ENCODE measurements around the gene NCMAP. TPM values are rescaled to one million over a fixed set of nuclear protein-coding genes. Genes with fewer than 3 reads are reported as not detected.
"Not testable (repeated sequence)": the region's sequence is repeated elsewhere in the genome, so short reads cannot be mapped to it uniquely, and the experiment has no call there.

Gene NCMAP
- not detected for total RNA-seq

GRCh38 chr1:24555591-24556413, at the start of gene NCMAP:
TSS of gene NCMAP (plus strand) at chr1:24556087. CDS start at chr1:24595431, 39,344 bp downstream.
- ChIA-PET CTCF (interaction anchor here (1.9 kb wide), 1 partner anchor 14 kb away, joined by 9 read pairs; no protein-coding TSS in a partner anchor), POLR2A (interaction anchor here (0.7 kb wide), 1 partner anchor 126 kb away, joined by 3 read pairs; no protein-coding TSS in a partner anchor)
- Mint-ChIP-seq H3K27me3 (peaks cover 36% of the 10 kb centered on the region), H3K36me3 (ENCODE audit: low read depth) (no peaks in the 10 kb centered on the region), H3K9me3 (no peaks in the 10 kb centered on the region), H3K27ac (no peak within 1 kb of the TSS), H3K4me3 (peak within 1 kb of the TSS; percentile 19), H3K4me1 (peaks cover 18% of the 10 kb centered on the region)
- peak; percentile 33 for DNase-seq

- no peak for DNase-seq
- Mint-ChIP-seq H3K4me1 (peaks cover 68% of the 10 kb centered on the region), H3K36me3 (ENCODE audit: low read depth) (peaks cover 72% of the 10 kb centered on the region), H3K9me3 (peaks cover 8% of the 10 kb centered on the region), H3K27me3 (no peaks in the 10 kb centered on the region), H3K27ac (peak overlapping the region; percentile 91), H3K4me3 (peak overlapping the region; percentile 66)
- ChIA-PET CTCF (interaction anchor here (0.6 to 1.9 kb wide), 10 partner anchors 8 to 541 kb away, joined by 3 to 5 read pairs (median 4); partner anchors contain the start of gene NIPAL3), POLR2A (no interaction called here)
These were observed 49.1 kb upstream of the NCMAP start for GRCh38 chr1:24506691-24507381.

- Mint-ChIP-seq H3K27me3 (no peaks in the 10 kb centered on the region), H3K9me3 (peaks cover 8% of the 10 kb centered on the region), H3K27ac (peak overlapping the region; percentile 91), H3K36me3 (ENCODE audit: low read depth) (peaks cover 74% of the 10 kb centered on the region), H3K4me3 (peak overlapping the region; percentile 66), H3K4me1 (peaks cover 70% of the 10 kb centered on the region)
- DNase-seq = peak; percentile 41
- ChIA-PET POLR2A (no interaction called here), CTCF (interaction anchor here (0.6 to 1.7 kb wide), 6 partner anchors 8 to 83 kb away, joined by 3 to 5 read pairs (median 3); no protein-coding TSS in a partner anchor)
These were observed 48.5 kb upstream of the NCMAP start for GRCh38 chr1:24507405-24507804.

GRCh38 chr1:24508911-24509310, 47.0 kb upstream of the NCMAP start:
- Mint-ChIP-seq H3K4me3 (no peak overlapping the region), H3K36me3 (ENCODE audit: low read depth) (peaks cover 73% of the 10 kb centered on the region)

GRCh38 chr1:24513706-24514105, 42.2 kb upstream of the NCMAP start:
- H3K27ac Mint-ChIP-seq = peak overlapping the region; percentile 16
- DNase-seq = no peak
- peaks cover 8% of the 10 kb centered on the region for H3K9me3 Mint-ChIP-seq
- ChIA-PET CTCF (interaction anchor here (0.8 kb wide), 1 partner anchor 25 kb away, joined by 3 read pairs; no protein-coding TSS in a partner anchor), POLR2A (no interaction called here)
- H3K4me3 Mint-ChIP-seq = no peak overlapping the region
- H3K36me3 Mint-ChIP-seq (ENCODE audit: low read depth) = peaks cover 68% of the 10 kb centered on the region
- no peaks in the 10 kb centered on the region for H3K27me3 Mint-ChIP-seq
- H3K4me1 Mint-ChIP-seq = peaks cover 66% of the 10 kb centered on the region

More at GRCh38 chr1:24508911-24509310, 47.0 kb upstream of the NCMAP start:
- peaks cover 8% of the 10 kb centered on the region for H3K9me3 Mint-ChIP-seq
- H3K27me3 Mint-ChIP-seq = no peaks in the 10 kb centered on the region
- no peak for DNase-seq
- ChIA-PET POLR2A (no interaction called here), CTCF (interaction anchor here (0.7 to 1.7 kb wide), 2 partner anchors 17 to 22 kb away, joined by 3 read pairs; no protein-coding TSS in a partner anchor)
- H3K4me1 Mint-ChIP-seq = peaks cover 81% of the 10 kb centered on the region
- peak overlapping the region; percentile 91 for H3K27ac Mint-ChIP-seq

- Mint-ChIP-seq H3K4me3 (no peak overlapping the region), H3K4me1 (peaks cover 58% of the 10 kb centered on the region), H3K27me3 (no peaks in the 10 kb centered on the region), H3K36me3 (ENCODE audit: low read depth) (peaks cover 63% of the 10 kb centered on the region), H3K9me3 (no peaks in the 10 kb centered on the region), H3K27ac (peak overlapping the region; percentile 7)
- DNase-seq = no peak
- ChIA-PET CTCF (interaction anchor here (0.6 to 1.9 kb wide), 6 partner anchors 8 to 316 kb away, joined by 3 to 6 read pairs (median 4); no protein-coding TSS in a partner anchor), POLR2A (no interaction called here)
These were observed 40.9 kb upstream of the NCMAP start for GRCh38 chr1:24514946-24515345.

- H3K27me3 Mint-ChIP-seq, POLR2A ChIA-PET, H3K4me3 Mint-ChIP-seq, DNase-seq, H3K9me3 Mint-ChIP-seq: not testable (repeated sequence)
- Mint-ChIP-seq H3K4me1 (peaks cover 55% of the 10 kb centered on the region), H3K27ac (peak overlapping the region; percentile 57), H3K36me3 (ENCODE audit: low read depth) (peaks cover 61% of the 10 kb centered on the region)
- CTCF ChIA-PET = interaction anchor here (0.6 to 1.9 kb wide), 8 partner anchors 8 to 317 kb away, joined by 3 to 6 read pairs (median 4); partner anchors contain the start of gene RCAN3
These were observed 40.1 kb upstream of the NCMAP start for GRCh38 chr1:24515671-24516209.

- Mint-ChIP-seq H3K4me3 (no peak overlapping the region), H3K36me3 (ENCODE audit: low read depth) (peaks cover 60% of the 10 kb centered on the region), H3K4me1 (peaks cover 51% of the 10 kb centered on the region), H3K27me3 (no peaks in the 10 kb centered on the region), H3K9me3 (peaks cover 3% of the 10 kb centered on the region), H3K27ac (no peak overlapping the region)
- DNase-seq = no peak
- POLR2A ChIA-PET = no interaction called here
- CTCF ChIA-PET = interaction anchor here (0.7 to 1.2 kb wide), 4 partner anchors 10 to 31 kb away, joined by 3 read pairs; partner anchors contain the start of gene RCAN3
These were observed 39.4 kb upstream of the NCMAP start for GRCh38 chr1:24516506-24516905.

GRCh38 chr1:24517898-24518297, 38.0 kb upstream of the NCMAP start:
- H3K9me3 Mint-ChIP-seq = peaks cover 3% of the 10 kb centered on the region
- no peak overlapping the region for H3K27ac Mint-ChIP-seq
- ChIA-PET CTCF (interaction anchor here (0.7 to 1.2 kb wide), 5 partner anchors 9 to 103 kb away, joined by 3 to 8 read pairs (median 3); partner anchors contain the start of gene NIPAL3), POLR2A (interaction anchor here (0.7 kb wide), 1 partner anchor 128 kb away, joined by 5 read pairs; no protein-coding TSS in a partner anchor)
- H3K4me3 Mint-ChIP-seq = no peak overlapping the region
- peaks cover 61% of the 10 kb centered on the region for H3K36me3 Mint-ChIP-seq (ENCODE audit: low read depth)
- no peak for DNase-seq
- H3K27me3 Mint-ChIP-seq = no peaks in the 10 kb centered on the region
- H3K4me1 Mint-ChIP-seq = peaks cover 39% of the 10 kb centered on the region

GRCh38 chr1:24520282-24520681, 35.6 kb upstream of the NCMAP start:
- CTCF ChIA-PET, POLR2A ChIA-PET, DNase-seq, H3K4me3 Mint-ChIP-seq, H3K27ac Mint-ChIP-seq, H3K9me3 Mint-ChIP-seq, H3K27me3 Mint-ChIP-seq: not testable (repeated sequence)
- H3K4me1 Mint-ChIP-seq = peaks cover 30% of the 10 kb centered on the region
- H3K36me3 Mint-ChIP-seq (ENCODE audit: low read depth) = peaks cover 51% of the 10 kb centered on the region

GRCh38 chr1:24525606-24526005, 30.3 kb upstream of the NCMAP start:
- Mint-ChIP-seq H3K9me3 (no peaks in the 10 kb centered on the region), H3K4me3 (no peak overlapping the region), H3K27me3 (no peaks in the 10 kb centered on the region), H3K27ac (peak overlapping the region; percentile 42), H3K4me1 (peaks cover 46% of the 10 kb centered on the region), H3K36me3 (ENCODE audit: low read depth) (peaks cover 47% of the 10 kb centered on the region)
- ChIA-PET POLR2A (no interaction called here), CTCF (interaction anchor here (0.9 to 1.5 kb wide), 6 partner anchors 9 to 134 kb away, joined by 3 to 6 read pairs (median 4); partner anchors contain the start of gene NIPAL3)
- no peak for DNase-seq

- Mint-ChIP-seq H3K36me3 (ENCODE audit: low read depth) (peaks cover 45% of the 10 kb centered on the region), H3K4me3 (no peak overlapping the region), H3K27ac (no peak overlapping the region), H3K27me3 (no peaks in the 10 kb centered on the region), H3K4me1 (peaks cover 45% of the 10 kb centered on the region), H3K9me3 (no peaks in the 10 kb centered on the region)
- ChIA-PET POLR2A (no interaction called here), CTCF (interaction anchor here (0.5 to 1.8 kb wide), 9 partner anchors 10 to 135 kb away, joined by 3 to 10 read pairs (median 5); partner anchors contain the start of gene NIPAL3)
- no peak for DNase-seq
These were observed 29.8 kb upstream of the NCMAP start for GRCh38 chr1:24526045-24526444.
